Stimulated activated CD8-positive, alpha-beta memory T cell treated with anti-CD3 and anti-CD28 coated beads, Interleukin-15, amount 100 ng/mL, for 4 hours (primary cell): ENCODE measurements around the gene METTL16.
A peak's percentile ranks its signal among the peaks of the same experiment; 100 is the strongest.

ENCODE experiments used
- DNase-seq, 2 donors: peaks; one replicate each; pipeline ENCODE4 v3.0.0-alpha.2; 2020; ENCODE audit warnings: low read depth in 2 of 2

The METTL16 gene

GRCh38 chr17:2395258-2396181, 116.2 kb downstream of the METTL16 start:
- no peak for DNase-seq

GRCh38 chr17:2394775-2395201, 116.9 kb downstream of the METTL16 start:
- DNase-seq: no peak

- no peak for DNase-seq
These were observed 117.5 kb downstream of the METTL16 start for GRCh38 chr17:2393954-2394749.

GRCh38 chr17:2393174-2393953, 118.3 kb downstream of the METTL16 start:
- DNase-seq: peak; percentile 85 to 86

- peak; percentile 94 to 98 for DNase-seq
These were observed 119.2 kb downstream of the METTL16 start for GRCh38 chr17:2392252-2393173.

- DNase-seq: no peak
These were observed 120.0 kb downstream of the METTL16 start for GRCh38 chr17:2391597-2392251.

GRCh38 chr17:2390199-2390836, 121.4 kb downstream of the METTL16 start:
- no peak for DNase-seq

GRCh38 chr17:2388683-2389055, 123.0 kb downstream of the METTL16 start:
- DNase-seq: no peak

- no peak for DNase-seq
These were observed 123.5 kb downstream of the METTL16 start for GRCh38 chr17:2388020-2388682.

GRCh38 chr17:2387086-2388019, 124.3 kb downstream of the METTL16 start:
- no peak for DNase-seq

GRCh38 chr17:2386400-2387085, 125.1 kb downstream of the METTL16 start:
- no peak for DNase-seq

- DNase-seq: no peak
These were observed 126.2 kb downstream of the METTL16 start for GRCh38 chr17:2385240-2386210.

GRCh38 chr17:2384439-2385127, 127.1 kb downstream of the METTL16 start:
- no peak for DNase-seq

GRCh38 chr17:2383628-2384167, 128.0 kb downstream of the METTL16 start:
- no peak for DNase-seq

GRCh38 chr17:2380950-2381649, 130.6 kb downstream of the METTL16 start:
- no peak for DNase-seq
